Measurements from ENCODE around the gene LACTB. TPM values are rescaled to one million over a fixed set of nuclear protein-coding genes. Genes with fewer than 3 reads are reported as not detected.
"Not testable (repeated sequence)": the region's sequence is repeated elsewhere in the genome, so short reads cannot be mapped to it uniquely, and the experiment has no call there.

Gene LACTB
- total RNA-seq, 2 experiments from 2014 or later = 12.4 to 13.5 TPM

- no peaks in the 10 kb centered on the region for H3K27me3 Mint-ChIP-seq
- ATAC-seq (ENCODE audit: low read depth) = no peak
- H3K4me1 Mint-ChIP-seq = peaks cover 6% of the 10 kb centered on the region
- H3K27ac Mint-ChIP-seq = no peak overlapping the region
- H3K36me3 Mint-ChIP-seq = no peaks in the 10 kb centered on the region
- no peaks in the 10 kb centered on the region for H3K9me3 Mint-ChIP-seq
- no peak for DNase-seq
- H3K4me3 Mint-ChIP-seq = no peak overlapping the region
- POLR2A ChIA-PET = no interaction called here
These were observed 25.5 kb upstream of the LACTB start for GRCh38 chr15:63096178-63096577.

GRCh38 chr15:63098901-63099300 is 22.8 kb upstream of the LACTB start:
- H3K4me1 Mint-ChIP-seq; POLR2A ChIA-PET; H3K36me3 Mint-ChIP-seq; H3K27me3 Mint-ChIP-seq; DNase-seq; ATAC-seq (ENCODE audit: low read depth); H3K4me3 Mint-ChIP-seq; H3K9me3 Mint-ChIP-seq; H3K27ac Mint-ChIP-seq: not testable (repeated sequence)

- H3K4me1 Mint-ChIP-seq; H3K36me3 Mint-ChIP-seq; DNase-seq; H3K27me3 Mint-ChIP-seq; POLR2A ChIA-PET; ATAC-seq (ENCODE audit: low read depth); H3K27ac Mint-ChIP-seq; H3K9me3 Mint-ChIP-seq; H3K4me3 Mint-ChIP-seq: not testable (repeated sequence)
These were observed 22.1 kb upstream of the LACTB start for GRCh38 chr15:63099581-63099980.

GRCh38 chr15:63103416-63103815 is 18.2 kb upstream of the LACTB start:
- H3K36me3 Mint-ChIP-seq = no peaks in the 10 kb centered on the region
- no peak for ATAC-seq (ENCODE audit: low read depth)
- peaks cover 6% of the 10 kb centered on the region for H3K27me3 Mint-ChIP-seq

GRCh38 chr15:63104727-63105126 is 16.9 kb upstream of the LACTB start:
- peaks cover 6% of the 10 kb centered on the region for H3K27me3 Mint-ChIP-seq
- H3K9me3 Mint-ChIP-seq = peaks cover 7% of the 10 kb centered on the region
- ATAC-seq (ENCODE audit: low read depth) = no peak
- POLR2A ChIA-PET = no interaction called here
- no peak for DNase-seq
- no peaks in the 10 kb centered on the region for H3K4me1 Mint-ChIP-seq
- no peak overlapping the region for H3K4me3 Mint-ChIP-seq
- H3K36me3 Mint-ChIP-seq = no peaks in the 10 kb centered on the region
- H3K27ac Mint-ChIP-seq = no peak overlapping the region

More at GRCh38 chr15:63103416-63103815, 18.2 kb upstream of the LACTB start:
- H3K9me3 Mint-ChIP-seq = peaks cover 7% of the 10 kb centered on the region
- no peak overlapping the region for H3K4me3 Mint-ChIP-seq
- DNase-seq = no peak
- no peaks in the 10 kb centered on the region for H3K4me1 Mint-ChIP-seq
- POLR2A ChIA-PET = no interaction called here
- no peak overlapping the region for H3K27ac Mint-ChIP-seq

GRCh38 chr15:63105354-63105753 is 16.3 kb upstream of the LACTB start:
- H3K4me3 Mint-ChIP-seq; H3K36me3 Mint-ChIP-seq; DNase-seq; ATAC-seq (ENCODE audit: low read depth); H3K4me1 Mint-ChIP-seq; H3K27ac Mint-ChIP-seq; POLR2A ChIA-PET; H3K9me3 Mint-ChIP-seq; H3K27me3 Mint-ChIP-seq: not testable (repeated sequence)

GRCh38 chr15:63107895-63108546 is 13.6 kb upstream of the LACTB start:
- DNase-seq (no peak), ATAC-seq (ENCODE audit: low read depth) (no peak)
- Mint-ChIP-seq H3K27me3 (peaks cover 6% of the 10 kb centered on the region), H3K4me1 (no peaks in the 10 kb centered on the region), H3K36me3 (no peaks in the 10 kb centered on the region), H3K27ac (no peak overlapping the region), H3K9me3 (peaks cover 7% of the 10 kb centered on the region), H3K4me3 (no peak overlapping the region)
- POLR2A ChIA-PET = no interaction called here

- Mint-ChIP-seq H3K36me3 (no peaks in the 10 kb centered on the region), H3K4me3 (no peak overlapping the region), H3K27ac (no peak overlapping the region), H3K27me3 (peaks cover 6% of the 10 kb centered on the region), H3K4me1 (no peaks in the 10 kb centered on the region), H3K9me3 (peaks cover 7% of the 10 kb centered on the region)
- POLR2A ChIA-PET = no interaction called here
- no peak for DNase-seq
- no peak for ATAC-seq (ENCODE audit: low read depth)
These were observed 12.2 kb upstream of the LACTB start for GRCh38 chr15:63109498-63109897.

- H3K27me3 Mint-ChIP-seq = peaks cover 3% of the 10 kb centered on the region
- peaks cover 6% of the 10 kb centered on the region for H3K9me3 Mint-ChIP-seq
- H3K36me3 Mint-ChIP-seq = no peaks in the 10 kb centered on the region
These were observed 11.7 kb upstream of the LACTB start for GRCh38 chr15:63109920-63110319.

GRCh38 chr15:63110428-63111026 is 11.1 kb upstream of the LACTB start:
- POLR2A ChIA-PET = no interaction called here
- H3K4me3 Mint-ChIP-seq = no peak overlapping the region
- no peak overlapping the region for H3K27ac Mint-ChIP-seq
- peaks cover 3% of the 10 kb centered on the region for H3K27me3 Mint-ChIP-seq
- peaks cover 4% of the 10 kb centered on the region for H3K9me3 Mint-ChIP-seq
- ATAC-seq (ENCODE audit: low read depth) = no peak
- DNase-seq = no peak
- no peaks in the 10 kb centered on the region for H3K36me3 Mint-ChIP-seq
- H3K4me1 Mint-ChIP-seq = no peaks in the 10 kb centered on the region

More at GRCh38 chr15:63109920-63110319, 11.7 kb upstream of the LACTB start:
- ATAC-seq (ENCODE audit: low read depth) = no peak
- H3K27ac Mint-ChIP-seq = no peak overlapping the region
- no peak for DNase-seq
- POLR2A ChIA-PET = no interaction called here
- H3K4me1 Mint-ChIP-seq = no peaks in the 10 kb centered on the region
- no peak overlapping the region for H3K4me3 Mint-ChIP-seq

GRCh38 chr15:63111481-63111880 is 10.2 kb upstream of the LACTB start:
- Mint-ChIP-seq H3K27me3 (peaks cover 3% of the 10 kb centered on the region), H3K36me3 (no peaks in the 10 kb centered on the region), H3K27ac (no peak overlapping the region), H3K4me1 (peaks cover 2% of the 10 kb centered on the region), H3K9me3 (no peaks in the 10 kb centered on the region), H3K4me3 (no peak overlapping the region)
- POLR2A ChIA-PET = no interaction called here
- no peak for DNase-seq
- ATAC-seq (ENCODE audit: low read depth) = no peak

- POLR2A ChIA-PET = no interaction called here
- peaks cover 2% of the 10 kb centered on the region for H3K4me1 Mint-ChIP-seq
- no peaks in the 10 kb centered on the region for H3K9me3 Mint-ChIP-seq
- no peaks in the 10 kb centered on the region for H3K36me3 Mint-ChIP-seq
- no peak for ATAC-seq (ENCODE audit: low read depth)
- H3K27me3 Mint-ChIP-seq = peaks cover 9% of the 10 kb centered on the region
- no peak for DNase-seq
- no peak overlapping the region for H3K27ac Mint-ChIP-seq
- no peak overlapping the region for H3K4me3 Mint-ChIP-seq
These were observed 8.8 kb upstream of the LACTB start for GRCh38 chr15:63112871-63113270.

- Mint-ChIP-seq H3K36me3 (peaks cover 6% of the 10 kb centered on the region), H3K4me3 (no peak overlapping the region), H3K27ac (no peak overlapping the region), H3K27me3 (peaks cover 9% of the 10 kb centered on the region), H3K4me1 (peaks cover 2% of the 10 kb centered on the region), H3K9me3 (peaks cover 5% of the 10 kb centered on the region)
- DNase-seq (no peak), ATAC-seq (ENCODE audit: low read depth) (no peak)
- POLR2A ChIA-PET = no interaction called here
These were observed 7.2 kb upstream of the LACTB start for GRCh38 chr15:63114465-63114864.

GRCh38 chr15:63118854-63119253 is 2.8 kb upstream of the LACTB start:
- H3K27ac Mint-ChIP-seq = no peak overlapping the region
- peaks cover 17% of the 10 kb centered on the region for H3K36me3 Mint-ChIP-seq
- ATAC-seq (ENCODE audit: low read depth) (no peak), DNase-seq (no peak)
- H3K27me3 Mint-ChIP-seq = peaks cover 9% of the 10 kb centered on the region
- POLR2A ChIA-PET = no interaction called here
- no peak overlapping the region for H3K4me3 Mint-ChIP-seq
- H3K4me1 Mint-ChIP-seq = peaks cover 15% of the 10 kb centered on the region
- H3K9me3 Mint-ChIP-seq = peaks cover 8% of the 10 kb centered on the region

Data from activated naive CD8-positive, alpha-beta T cell treated with anti-CD3 and anti-CD28 coated beads, Interleukin-2, amount 10 ng/mL, durations not matched to agents 7 days and 5 days (primary cell).